NK-92 (cell line): ENCODE data around the gene KY.

Experiments used
- DNase-seq: peaks from one replicate; lab custom pipeline; 2025; ENCODE audit not compliant: unreplicated experiment; lab: John Stamatoyannopoulos, UW

The KY gene

GRCh38 chr3:134559591-134559990 is 91.2 kb downstream of the KY start:
- no peak for DNase-seq
